Progenitor cell of endocrine pancreas (in vitro differentiated cells): ENCODE data around the gene C20orf96. TPM values are rescaled to one million over a fixed set of nuclear protein-coding genes. Genes with fewer than 3 reads are reported as not detected.

Source experiments
- DNase-seq: peaks from one replicate; pipeline ENCODE4 v3.0.0; 2021; ENCODE audit warnings: low spot score; ENCODE audit not compliant: unreplicated experiment
- H3K27ac Mint-ChIP-seq: 2 replicates; pipeline ENCODE4 v1.8.0; 2021; ENCODE audit warnings: mild to moderate bottlenecking, moderate library complexity, mixed read lengths
- H3K27me3 Mint-ChIP-seq: 2 replicates; pipeline ENCODE4 v1.8.0; 2021; ENCODE audit warnings: mixed read lengths
- H3K36me3 Mint-ChIP-seq: 2 replicates; pipeline ENCODE4 v1.8.0; 2022; ENCODE audit warnings: mixed read lengths; ENCODE audit not compliant: insufficient read depth
- H3K4me1 Mint-ChIP-seq: 2 replicates; pipeline ENCODE4 v1.8.0; 2021; ENCODE audit warnings: low read depth, mixed read lengths
- H3K4me3 Mint-ChIP-seq: 2 replicates; pipeline ENCODE4 v1.8.0; 2021; ENCODE audit warnings: low read depth, mild to moderate bottlenecking, moderate library complexity, mixed read lengths
- H3K9me3 Mint-ChIP-seq: 2 replicates; pipeline ENCODE4 v1.8.0; 2021; ENCODE audit warnings: low read depth, mixed read lengths
- CTCF ChIP-seq: fragments of 200-600 bp; sonication (generic); IDR thresholded peaks from one replicate; pipeline ENCODE4 v1.5.0; 2021; ENCODE audit warnings: antibody characterized with exemption, mild to moderate bottlenecking; ENCODE audit not compliant: unreplicated experiment
- total RNA-seq: library from RNA; stranded (reverse); gene quantifications from 2 replicates; pipeline ENCODE4 v1.2.1, GENCODE V29; 2021

The C20orf96 gene
- total RNA-seq, 1 donor from 2014 or later: 69.9 TPM

GRCh38 chr20:328975-329695 lies 38.6 kb upstream of the C20orf96 start:
- H3K4me1 Mint-ChIP-seq: peaks cover 23% of the 10 kb centered on the region
- peak overlapping the region; percentile 71 for H3K27ac Mint-ChIP-seq
- no peaks in the 10 kb centered on the region for H3K9me3 Mint-ChIP-seq
- peaks cover 2% of the 10 kb centered on the region for H3K36me3 Mint-ChIP-seq
- no peaks in the 10 kb centered on the region for H3K27me3 Mint-ChIP-seq
- H3K4me3 Mint-ChIP-seq: peak overlapping the region; percentile 89
- no peak for DNase-seq
- TF ChIP-seq CTCF: no peak

GRCh38 chr20:328027-328974 lies 37.8 kb upstream of the C20orf96 start:
- H3K4me1 Mint-ChIP-seq: peaks cover 23% of the 10 kb centered on the region
- no peak for TF ChIP-seq CTCF
- H3K4me3 Mint-ChIP-seq: peak overlapping the region; percentile 89
- H3K27ac Mint-ChIP-seq: peak overlapping the region; percentile 91
- no peaks in the 10 kb centered on the region for H3K27me3 Mint-ChIP-seq
- no peaks in the 10 kb centered on the region for H3K9me3 Mint-ChIP-seq
- H3K36me3 Mint-ChIP-seq: peaks cover 2% of the 10 kb centered on the region
- no peak for DNase-seq

GRCh38 chr20:327186-328026 lies 36.9 kb upstream of the C20orf96 start:
- Mint-ChIP-seq H3K9me3 (no peaks in the 10 kb centered on the region), H3K27ac (peak overlapping the region; percentile 91), H3K4me3 (peak overlapping the region; percentile 89), H3K4me1 (peaks cover 23% of the 10 kb centered on the region), H3K27me3 (peaks cover 1% of the 10 kb centered on the region), H3K36me3 (peaks cover 2% of the 10 kb centered on the region)
- peak; percentile 82 for DNase-seq
- TF ChIP-seq CTCF: no peak

GRCh38 chr20:326645-327185 lies 36.2 kb upstream of the C20orf96 start:
- TF ChIP-seq CTCF: no peak
- Mint-ChIP-seq H3K4me1 (peaks cover 23% of the 10 kb centered on the region), H3K4me3 (peak overlapping the region; percentile 89), H3K9me3 (no peaks in the 10 kb centered on the region), H3K27ac (peak overlapping the region; percentile 88), H3K36me3 (peaks cover 2% of the 10 kb centered on the region), H3K27me3 (peaks cover 3% of the 10 kb centered on the region)
- peak; percentile 47 for DNase-seq
